HepG2 (cell line): ENCODE data around the gene ANKRD42. TPM values are rescaled to one million over a fixed set of nuclear protein-coding genes. Genes with fewer than 3 reads are reported as not detected.

Experiments
- HHEX ChIP-seq: IDR thresholded peaks from 2 replicates; pipeline ENCODE4 v1.6.1; 2016; ENCODE audit warnings: control low read depth
- KDM5A ChIP-seq: fragments of 200-600 bp; sonication (generic); IDR thresholded peaks from 2 replicates; pipeline ENCODE4 v1.7.0; 2018; ENCODE audit warnings: antibody characterized with exemption, mild to moderate bottlenecking, low read length, borderline replicate concordance
- MLXIP ChIP-seq: sonication (generic); formaldehyde crosslinking; IDR thresholded peaks from 2 replicates; pipeline ENCODE4 v1.9.0; 2021; ENCODE audit warnings: missing genetic modification reagents, borderline replicate concordance
- MZF1 ChIP-seq: sonication (generic); formaldehyde crosslinking; IDR thresholded peaks from 2 replicates; pipeline ENCODE4 v1.8.1; 2023; ENCODE audit warnings: mild to moderate bottlenecking, missing genetic modification reagents, borderline replicate concordance
- NFAT5 ChIP-seq: sonication (generic); formaldehyde crosslinking; IDR thresholded peaks from 2 replicates; pipeline ENCODE4 v1.4.0; 2020; ENCODE audit warnings: missing genetic modification reagents
- NKX3-1 ChIP-seq: sonication (generic); formaldehyde crosslinking; IDR thresholded peaks from 2 replicates; pipeline ENCODE4 v1.5.0; 2020; ENCODE audit warnings: missing genetic modification reagents
- PLSCR1 ChIP-seq: sonication (generic); formaldehyde crosslinking; IDR thresholded peaks from 2 replicates; pipeline ENCODE4 v1.5.0; 2020; ENCODE audit warnings: missing genetic modification reagents, mild to moderate bottlenecking, borderline replicate concordance
- RXRA ChIP-seq: sonication (generic); formaldehyde crosslinking; IDR thresholded peaks from 2 replicates; pipeline ENCODE4 v1.5.1; 2020; ENCODE audit warnings: missing genetic modification reagents
- SIN3B ChIP-seq: fragments of 150-350 bp; IDR thresholded peaks from 2 replicates; pipeline ENCODE4 v1.6.1; 2014; ENCODE audit warnings: low read length
- SIX1 ChIP-seq: sonication (generic); formaldehyde crosslinking; IDR thresholded peaks from 2 replicates; pipeline ENCODE4 v1.4.0; 2020; ENCODE audit warnings: missing genetic modification reagents, borderline replicate concordance
- STAT5B ChIP-seq: sonication (generic); formaldehyde crosslinking; IDR thresholded peaks from 2 replicates; pipeline ENCODE4 v1.4.0; 2020; ENCODE audit warnings: missing genetic modification reagents
- TARDBP ChIP-seq: sonication (generic); formaldehyde crosslinking; IDR thresholded peaks from 2 replicates; pipeline ENCODE4 v1.8.0; 2022; ENCODE audit warnings: mild to moderate bottlenecking, missing genetic modification reagents
- TEF ChIP-seq: sonication (generic); formaldehyde crosslinking; IDR thresholded peaks from 2 replicates; pipeline ENCODE4 v1.5.0; 2020; ENCODE audit warnings: missing genetic modification reagents
- ZBTB14 ChIP-seq: sonication (generic); formaldehyde crosslinking; IDR thresholded peaks from 2 replicates; pipeline ENCODE4 v1.4.0; 2020; ENCODE audit warnings: missing genetic modification reagents
- ZNF547 ChIP-seq: sonication (generic); formaldehyde crosslinking; IDR thresholded peaks from 2 replicates; pipeline ENCODE4 v1.5.1; 2020; ENCODE audit warnings: mild to moderate bottlenecking, missing genetic modification reagents
- ZNF564 ChIP-seq: sonication (generic); formaldehyde crosslinking; IDR thresholded peaks from 2 replicates; pipeline ENCODE4 v1.8.1; 2023; ENCODE audit warnings: mild to moderate bottlenecking, missing genetic modification reagents
- ZNF879 ChIP-seq: sonication (generic); formaldehyde crosslinking; IDR thresholded peaks from 2 replicates; pipeline ENCODE4 v1.8.1; 2023; ENCODE audit warnings: missing genetic modification reagents
- polyA plus RNA-seq, 8 experiments: library from polyadenylated mRNA; depleted of rRNA in 3 of 8; stranded (reverse) in 7 of 8; unstranded in 1 of 8; fragments of >200 nt; fragmentation: Illumina TruSeq in 4 of 8; extraction: Trizol in 4 of 8; gene quantifications; 2 replicates each; pipeline versions ENCODE4 v1.2.1 to v1.2.3, GENCODE V29; 2011 to 2016; ENCODE audit warnings: low read depth in 4 of 8, missing spikeins in 1 of 8, mixed read lengths in 1 of 8; ENCODE audit not compliant: insufficient read depth in 1 of 8
- total RNA-seq, 5 experiments: library from RNA; depleted of rRNA; stranded (reverse); fragments of >200 nt; fragmentation: Illumina TruSeq; extraction: Trizol; gene quantifications; 2 replicates each; pipeline ENCODE4 v1.2.3, GENCODE V29; 2016; ENCODE audit warnings: low read depth in 1 of 5

Gene ANKRD42
- total and polyA plus RNA-seq, 2 of the 13 experiments (the other 11 are each of a cell fraction or from before 2014, with no cell fraction given), result 2.2 to 3.7 TPM

GRCh38 chr11:83193315-83194280, at the start of gene ANKRD42 (continued):
- TF ChIP-seq TEF (no peak), ZBTB14 (CRISPR knock-in tag) (no peak; the same call in 1 of the 2 replicates), MLXIP (CRISPR knock-in tag) (no peak), RXRA (CRISPR knock-in tag) (peak; percentile 38; the same call in 1 of the 2 replicates), STAT5B (CRISPR knock-in tag) (peak; percentile 59; the same call in 1 of the 2 replicates), SIX1 (CRISPR knock-in tag) (no peak), NKX3-1 (CRISPR knock-in tag) (no peak), KDM5A (peak; percentile 90), NFAT5 (CRISPR knock-in tag) (no peak; the same call in 1 of the 2 replicates), TARDBP (peak; percentile 34), SIN3B (peak; percentile 62; the same call in 1 of the 2 replicates), PLSCR1 (CRISPR knock-in tag) (no peak), MZF1 (CRISPR knock-in tag) (no peak), ZNF547 (CRISPR knock-in tag) (no peak), HHEX (CRISPR knock-in tag) (no peak), ZNF564 (CRISPR knock-in tag) (no peak), ZNF879 (CRISPR knock-in tag) (peak; percentile 7)
